Glutamatergic neuron (in vitro differentiated cells): Measurements from ENCODE around the gene C4orf50. TPM values are rescaled to one million over a fixed set of nuclear protein-coding genes. Genes with fewer than 3 reads are reported as not detected.

ENCODE experiments used
- DNase-seq: peaks from one replicate; pipeline ENCODE4 v3.0.0; 2022
- H3K27ac Mint-ChIP-seq: one replicate; pipeline ENCODE4 v1.8.0; 2020; ENCODE audit warnings: mild to moderate bottlenecking, mixed read lengths, inconsistent platforms; ENCODE audit not compliant: unreplicated experiment
- H3K27me3 Mint-ChIP-seq: one replicate; pipeline ENCODE4 v1.8.0; 2020; ENCODE audit warnings: mild to moderate bottlenecking, moderate library complexity, mixed read lengths, inconsistent platforms; ENCODE audit not compliant: unreplicated experiment
- H3K36me3 Mint-ChIP-seq: one replicate; pipeline ENCODE4 v1.8.0; 2020; ENCODE audit warnings: mild to moderate bottlenecking, mixed read lengths, inconsistent platforms; ENCODE audit not compliant: unreplicated experiment
- H3K4me1 Mint-ChIP-seq: one replicate; pipeline ENCODE4 v1.8.0; 2020; ENCODE audit warnings: mild to moderate bottlenecking, low read depth, mixed read lengths, inconsistent platforms; ENCODE audit not compliant: unreplicated experiment
- H3K4me3 Mint-ChIP-seq: one replicate; pipeline ENCODE4 v1.8.0; 2020; ENCODE audit warnings: mild to moderate bottlenecking, mixed read lengths, inconsistent platforms; ENCODE audit not compliant: unreplicated experiment
- H3K9me3 Mint-ChIP-seq: one replicate; pipeline ENCODE4 v1.8.0; 2020; ENCODE audit warnings: mild to moderate bottlenecking, moderate library complexity, mixed read lengths, inconsistent platforms; ENCODE audit not compliant: unreplicated experiment
- CTCF ChIP-seq: fragments of 200-600 bp; sonication (generic); IDR thresholded peaks from one replicate; pipeline ENCODE4 v1.5.0; 2021; ENCODE audit not compliant: partially characterized antibody, unreplicated experiment
- total RNA-seq: library from RNA; stranded (reverse); fragmentation: NEBNext Ultra II Directional; extraction: Animal tissue kit (Norgen Biotek cat#: 25700); gene quantifications from one replicate; pipeline ENCODE4 v1.2.1, GENCODE V29; 2021; ENCODE audit not compliant: unreplicated experiment

C4orf50 gene
- total RNA-seq, 1 donor from 2014 or later, result 0.56 TPM

- Mint-ChIP-seq H3K9me3 (peaks cover 2% of the 10 kb centered on the region), H3K36me3 (no peaks in the 10 kb centered on the region), H3K4me3 (no peak overlapping the region), H3K4me1 (peaks cover 14% of the 10 kb centered on the region), H3K27ac (no peak overlapping the region), H3K27me3 (peaks cover 13% of the 10 kb centered on the region)
- DNase-seq, result no peak
- TF ChIP-seq CTCF, result peak; percentile 18
Measured at GRCh38 chr4:6032249-6033244, 14.3 kb upstream of the C4orf50 start.

- Mint-ChIP-seq H3K4me1 (peaks cover 14% of the 10 kb centered on the region), H3K27me3 (peaks cover 13% of the 10 kb centered on the region), H3K4me3 (no peak overlapping the region), H3K27ac (no peak overlapping the region), H3K36me3 (no peaks in the 10 kb centered on the region), H3K9me3 (peaks cover 3% of the 10 kb centered on the region)
- no peak for TF ChIP-seq CTCF
- DNase-seq, result no peak
Measured at GRCh38 chr4:6031846-6032245, 13.6 kb upstream of the C4orf50 start.

GRCh38 chr4:6030679-6031078, 12.4 kb upstream of the C4orf50 start:
- H3K27ac Mint-ChIP-seq, result no peak overlapping the region
- TF ChIP-seq CTCF, result no peak
- H3K4me1 Mint-ChIP-seq, result peaks cover 14% of the 10 kb centered on the region
- peaks cover 3% of the 10 kb centered on the region for H3K9me3 Mint-ChIP-seq
- no peak for DNase-seq
- H3K36me3 Mint-ChIP-seq, result no peaks in the 10 kb centered on the region
- H3K27me3 Mint-ChIP-seq, result peaks cover 13% of the 10 kb centered on the region
- H3K4me3 Mint-ChIP-seq, result no peak overlapping the region

GRCh38 chr4:6029254-6029653, 11.0 kb upstream of the C4orf50 start:
- Mint-ChIP-seq H3K36me3 (no peaks in the 10 kb centered on the region), H3K4me3 (no peak overlapping the region), H3K27me3 (peaks cover 8% of the 10 kb centered on the region), H3K27ac (no peak overlapping the region), H3K4me1 (peaks cover 7% of the 10 kb centered on the region), H3K9me3 (peaks cover 3% of the 10 kb centered on the region)
- no peak for TF ChIP-seq CTCF
- no peak for DNase-seq

- H3K27me3 Mint-ChIP-seq, result peaks cover 11% of the 10 kb centered on the region
- TF ChIP-seq CTCF, result no peak
- H3K27ac Mint-ChIP-seq, result no peak overlapping the region
- peaks cover 8% of the 10 kb centered on the region for H3K36me3 Mint-ChIP-seq
- peaks cover 8% of the 10 kb centered on the region for H3K9me3 Mint-ChIP-seq
- peaks cover 5% of the 10 kb centered on the region for H3K4me1 Mint-ChIP-seq
- DNase-seq, result no peak
- H3K4me3 Mint-ChIP-seq, result no peak overlapping the region
Measured at GRCh38 chr4:6028168-6028567, 9.9 kb upstream of the C4orf50 start.
